ENCODE measurements around the gene ABHD16B.
"Not testable (repeated sequence)": the region's sequence is repeated elsewhere in the genome, so short reads cannot be mapped to it uniquely, and the experiment has no call there.

The ABHD16B gene

DNA sequence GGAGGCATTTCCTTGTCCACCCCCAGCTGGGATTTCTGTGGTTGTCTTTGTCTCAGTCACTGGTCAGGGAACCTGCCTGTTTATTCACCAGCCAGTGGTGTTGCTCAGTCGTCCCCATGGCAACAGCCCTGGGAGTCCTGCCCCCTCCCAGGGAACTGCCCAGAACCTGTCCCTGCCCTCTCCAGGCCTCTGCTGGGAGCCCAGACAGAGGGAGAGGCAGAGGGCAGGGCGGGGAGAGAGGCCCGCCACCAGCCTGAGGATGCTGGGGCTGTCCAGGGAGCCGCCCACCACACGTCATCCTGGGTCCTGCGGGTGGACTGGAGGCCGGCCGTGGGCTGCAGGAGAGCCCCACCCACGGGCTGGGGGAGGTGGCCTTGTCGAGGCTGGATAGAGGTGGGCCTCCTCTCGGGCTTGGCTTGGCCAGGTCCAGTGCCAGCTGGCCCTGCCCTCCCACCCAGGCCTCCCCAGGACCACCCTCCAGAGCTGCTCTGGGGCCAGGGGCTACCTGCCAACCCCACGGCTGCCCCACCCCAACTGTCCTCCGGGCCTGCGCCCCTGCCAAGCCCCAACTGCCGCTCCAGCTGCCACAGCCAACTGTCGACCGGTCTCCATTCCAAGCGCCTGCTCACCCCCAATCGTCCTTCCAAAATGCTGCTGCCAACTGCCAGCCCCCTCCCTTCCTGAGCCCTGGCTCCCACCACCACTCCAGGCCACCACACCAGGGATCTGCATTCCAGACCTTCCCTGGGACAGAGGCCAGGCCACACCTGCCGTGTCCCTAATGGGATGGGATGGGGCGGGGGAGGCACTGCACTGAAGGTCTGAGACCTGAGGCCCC, 26.1 kb upstream of the ABHD16B start:
- peak; percentile 88 to 92 for DNase-seq

DNA sequence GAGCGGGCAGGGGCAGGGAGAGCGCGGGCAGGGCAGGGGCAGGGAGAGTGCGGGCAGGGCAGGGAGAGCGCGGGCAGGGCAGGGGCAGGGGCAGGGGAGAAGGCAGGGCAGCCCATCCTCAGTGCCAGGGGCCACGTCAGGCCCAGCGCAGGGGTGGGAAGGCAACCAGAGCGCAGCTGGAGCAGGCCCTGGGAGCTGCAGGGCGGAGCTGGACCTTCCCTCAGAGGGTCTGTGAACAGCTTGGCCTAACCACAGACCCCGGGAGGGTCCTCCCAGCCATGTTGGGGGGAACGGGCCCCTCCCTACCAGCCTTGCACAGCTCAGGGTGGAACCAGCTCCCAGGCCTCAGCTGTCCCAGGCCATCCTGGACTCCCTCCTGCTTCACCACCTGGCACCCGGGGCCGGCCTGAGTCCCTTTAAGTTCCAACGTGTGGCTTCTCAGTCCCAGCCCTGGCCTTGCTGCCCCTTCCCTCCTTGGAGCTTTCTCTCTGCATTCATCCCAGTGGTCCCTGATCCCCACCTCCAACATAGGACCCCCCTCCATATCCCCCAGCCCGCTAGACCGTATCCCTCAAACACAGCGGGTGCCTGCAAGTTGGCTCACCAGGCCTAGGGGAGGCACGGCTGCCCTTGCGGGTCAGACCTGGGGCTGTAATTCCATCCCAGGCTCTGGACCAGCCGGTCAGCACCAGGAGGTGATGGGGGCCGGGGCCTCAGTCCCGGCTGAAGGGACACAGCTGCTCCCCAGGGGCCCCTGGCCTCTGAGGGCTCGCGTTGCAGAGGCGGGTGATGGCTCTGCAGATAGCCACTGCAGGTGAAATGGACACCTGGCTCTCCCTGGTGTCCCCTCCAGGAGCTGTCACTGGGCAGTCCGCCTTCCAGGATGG, 24.6 kb upstream of the ABHD16B start:
- DNase-seq: no peak

DNA sequence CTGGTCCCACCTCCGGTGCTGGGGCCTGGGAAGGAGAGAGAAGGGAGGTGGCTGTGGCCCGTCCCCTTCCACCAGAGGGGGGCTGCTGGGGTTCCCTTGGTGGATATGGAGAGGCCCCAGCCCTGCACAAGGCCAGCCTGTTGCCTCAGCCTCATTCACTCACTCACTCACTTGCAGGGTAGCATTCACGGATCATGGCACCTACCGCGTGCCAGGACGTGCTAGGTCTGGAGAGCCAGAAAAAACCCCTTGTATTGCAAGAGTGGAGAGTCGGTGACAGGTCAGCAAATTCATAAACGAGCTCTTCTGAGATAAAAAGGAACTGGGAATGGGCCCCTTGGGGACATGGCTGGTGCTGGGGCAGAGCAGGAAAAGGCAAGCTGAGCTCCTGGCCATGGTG, 23.8 kb upstream of the ABHD16B start:
- no peak for DNase-seq

DNA sequence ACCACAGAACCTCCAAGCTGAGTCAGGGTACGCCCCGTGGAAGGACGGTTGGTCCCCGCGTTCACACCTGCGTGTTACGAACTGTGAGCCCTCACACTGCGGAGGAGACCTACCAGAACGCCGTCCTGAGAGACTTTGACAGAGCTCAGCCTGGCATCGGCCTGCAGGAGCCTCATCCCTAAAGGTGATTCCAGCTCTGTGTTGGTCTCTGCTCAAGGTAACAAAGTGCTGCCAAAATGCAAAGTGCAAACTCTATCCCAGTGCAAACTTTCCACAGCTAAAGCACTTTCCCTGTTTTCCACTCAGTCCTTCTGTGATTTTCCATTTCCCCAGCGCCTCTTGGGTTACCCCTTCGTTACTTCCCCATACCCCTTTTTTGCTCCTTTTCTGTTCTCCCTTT, 21.7 kb upstream of the ABHD16B start:
- DNase-seq: no peak

DNA sequence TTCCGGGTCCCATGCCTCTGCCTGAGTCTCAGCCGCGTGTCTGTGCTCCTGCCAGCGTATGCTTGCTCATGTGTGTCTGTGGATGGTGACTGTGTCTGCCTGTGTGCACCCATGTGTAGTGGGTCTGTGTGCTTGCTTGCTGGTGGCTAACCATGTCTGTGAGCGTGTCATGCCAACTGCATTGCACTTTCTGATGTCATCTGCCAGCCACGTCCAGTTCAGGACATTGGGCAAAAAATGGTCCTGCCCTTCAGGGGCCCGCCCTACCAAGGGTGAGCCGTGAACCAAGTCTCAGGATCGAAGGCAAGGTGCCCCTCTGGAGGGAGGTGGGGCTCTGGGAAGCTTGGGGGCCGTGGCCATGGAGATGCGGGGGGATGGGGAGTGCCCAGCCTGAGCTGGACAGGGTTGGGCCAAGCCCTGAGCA, 20.9 kb upstream of the ABHD16B start:
- DNase-seq: no peak

DNA sequence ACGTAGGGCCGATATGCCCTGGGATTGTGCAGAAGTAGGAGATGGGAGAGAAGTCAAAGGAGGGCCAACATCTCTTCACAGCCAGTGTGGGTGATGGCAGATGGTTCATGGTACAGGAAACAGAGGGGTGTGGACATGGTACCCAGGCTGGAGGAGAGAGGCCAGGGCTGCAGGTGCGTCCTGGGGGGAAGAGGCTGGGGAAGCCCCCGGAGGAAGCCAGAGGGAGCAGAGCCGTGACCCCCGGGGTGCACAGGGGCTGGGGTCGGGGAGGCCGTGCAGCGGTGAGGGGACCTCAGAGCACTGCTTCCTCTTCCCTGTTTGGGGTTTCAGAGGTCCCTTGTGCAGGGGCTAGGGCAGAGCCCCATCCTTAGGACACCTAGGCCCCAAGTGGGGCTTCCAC, 19.0 kb upstream of the ABHD16B start:
- no peak for DNase-seq

DNA sequence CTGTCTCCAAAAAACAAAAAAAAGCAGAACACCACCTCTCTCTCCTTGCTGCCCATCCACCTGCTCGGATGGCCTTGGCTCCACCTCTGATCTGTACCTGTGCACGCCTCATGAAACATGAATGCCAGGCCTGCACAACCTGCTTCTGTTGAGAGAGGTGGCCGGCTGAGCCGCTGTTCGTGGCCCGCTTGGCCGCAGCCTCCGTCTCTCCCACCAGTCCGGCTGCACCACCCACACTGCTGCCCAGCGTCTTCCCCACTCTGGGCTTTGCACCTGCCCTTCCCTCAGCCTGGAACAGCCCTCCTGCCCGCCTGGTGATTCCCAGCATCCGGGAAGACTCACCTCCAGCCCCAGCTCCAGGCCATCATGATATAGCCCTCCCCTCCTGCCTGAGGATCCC, 18.1 kb upstream of the ABHD16B start:
- no peak for DNase-seq

DNA sequence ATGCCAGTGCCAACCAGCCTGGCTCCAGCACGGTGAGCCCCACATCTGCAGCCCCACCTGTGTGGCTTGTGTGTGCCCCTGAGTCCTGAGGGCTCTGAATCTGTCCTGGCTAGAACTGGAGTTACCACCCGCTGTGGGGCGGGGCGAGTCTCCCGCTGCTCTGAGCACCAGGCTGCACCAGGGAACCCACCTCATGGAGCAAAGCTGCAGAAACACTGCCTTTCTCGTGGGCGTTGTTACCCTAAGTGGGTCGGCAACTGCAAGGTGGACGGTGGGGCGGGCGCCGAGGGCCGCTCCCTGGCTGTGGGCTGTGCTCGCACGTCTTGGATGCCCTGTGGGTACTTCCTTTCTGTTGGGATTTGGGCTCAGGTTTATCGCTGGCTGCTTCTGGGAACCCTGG, 17.5 kb upstream of the ABHD16B start:
- DNase-seq: no peak

DNA sequence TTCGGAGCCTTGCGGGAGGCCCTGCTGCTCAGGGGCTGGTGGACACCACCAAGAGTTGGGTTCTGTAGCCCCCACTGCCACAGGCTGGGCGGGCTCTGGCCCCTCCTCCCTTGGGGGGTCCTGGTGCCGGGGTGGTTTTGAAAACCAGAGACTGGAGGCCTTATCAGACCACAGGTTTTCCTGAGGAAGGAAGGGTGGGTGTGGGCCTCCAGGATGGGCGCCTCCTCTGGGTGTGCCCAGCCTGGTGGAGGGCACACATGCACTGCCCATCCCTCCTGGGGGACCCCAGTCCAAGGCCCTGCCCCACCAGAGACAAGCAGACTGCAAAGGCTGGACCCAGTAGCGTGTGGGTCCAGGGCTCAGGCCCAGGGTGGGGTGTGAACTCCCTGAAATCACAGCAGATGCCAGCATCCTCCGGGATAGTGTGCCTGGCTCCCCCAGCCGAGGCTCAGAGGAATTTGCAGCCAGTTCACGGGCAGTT, 16.7 kb upstream of the ABHD16B start:
- DNase-seq: no peak

DNA sequence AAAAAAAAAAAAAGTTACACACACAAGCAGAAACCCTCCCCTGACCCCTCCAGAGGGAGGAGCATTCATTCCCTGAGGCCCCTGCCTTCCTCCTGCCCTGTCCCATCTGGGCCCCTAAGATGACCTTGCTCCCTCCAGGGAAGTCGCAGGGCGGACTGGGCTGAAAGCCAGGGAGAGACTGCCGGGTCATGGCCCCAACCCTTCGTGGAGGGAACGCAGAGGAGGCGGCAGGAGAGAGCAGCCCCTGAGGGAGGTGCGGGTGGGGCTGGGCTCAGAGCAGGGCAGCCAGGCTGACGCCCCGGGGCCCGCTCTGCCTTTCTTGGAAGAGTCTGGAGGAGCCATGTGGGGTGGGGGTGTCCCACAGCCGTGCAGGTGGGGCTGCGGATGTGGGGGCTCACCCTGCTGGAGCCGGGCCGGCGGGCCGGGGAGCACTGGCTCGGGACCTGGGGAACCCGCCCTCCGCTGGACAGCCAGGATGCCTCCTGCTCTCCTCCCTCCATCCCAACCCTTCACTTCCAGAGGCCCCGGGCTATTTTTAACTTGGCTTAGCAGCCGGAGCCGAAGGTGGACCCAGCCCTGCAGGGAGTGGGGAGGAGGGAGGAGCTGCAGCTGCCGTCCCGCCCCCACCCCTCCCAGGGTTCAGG, 15.0 kb upstream of the ABHD16B start:
- DNase-seq: peak in 1 of 2 experiments; percentile 50

DNA sequence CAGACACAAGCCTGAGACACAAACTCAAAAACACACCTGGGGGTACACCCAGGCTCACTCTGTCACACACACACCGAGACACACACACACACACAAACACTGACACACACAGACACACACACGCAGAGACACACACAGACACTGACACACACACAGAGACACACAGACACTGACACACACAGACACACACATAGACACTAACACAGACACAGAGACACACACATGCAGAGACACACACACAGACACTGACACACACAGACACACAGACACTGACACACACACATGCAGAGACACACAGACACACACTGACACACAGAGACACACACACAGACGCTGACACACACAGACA, 14.4 kb upstream of the ABHD16B start:
- no peak for DNase-seq

DNA sequence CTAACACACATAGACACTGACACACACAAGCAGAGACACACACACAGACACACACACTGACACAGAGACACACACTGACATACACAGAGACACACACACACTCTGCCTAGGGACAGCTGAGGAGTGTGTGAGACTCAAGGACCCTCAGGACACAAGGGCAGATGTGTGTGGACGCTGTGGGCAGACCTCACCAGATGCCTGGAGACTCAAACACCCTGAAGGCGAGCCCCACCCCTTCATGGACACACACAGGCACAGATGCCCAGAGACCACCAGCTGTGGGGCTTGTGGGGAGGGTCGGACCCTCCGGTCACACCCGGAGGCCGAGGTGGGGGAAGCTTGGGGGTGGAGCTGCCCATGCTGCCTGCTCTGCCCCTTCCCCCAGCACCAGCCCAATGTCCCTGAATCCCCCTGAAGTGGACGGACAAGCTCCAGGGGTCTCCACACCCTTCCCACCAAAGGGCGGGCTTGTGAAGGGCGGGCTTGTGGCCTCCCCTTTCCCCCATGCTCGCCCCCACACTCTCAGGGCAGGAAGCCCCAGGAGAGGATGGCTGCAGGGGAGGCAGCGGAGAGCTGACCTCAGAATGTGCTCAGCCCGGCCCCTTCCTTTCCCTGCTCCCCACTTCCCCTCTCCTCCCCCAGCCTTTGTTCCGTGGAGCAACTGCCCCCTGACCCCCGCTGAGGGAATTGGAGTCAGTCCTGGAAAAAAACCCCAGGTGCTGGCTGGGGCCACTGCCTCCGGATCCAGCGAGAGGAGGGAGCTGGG, 13.9 kb upstream of the ABHD16B start:
- DNase-seq: no peak

DNA sequence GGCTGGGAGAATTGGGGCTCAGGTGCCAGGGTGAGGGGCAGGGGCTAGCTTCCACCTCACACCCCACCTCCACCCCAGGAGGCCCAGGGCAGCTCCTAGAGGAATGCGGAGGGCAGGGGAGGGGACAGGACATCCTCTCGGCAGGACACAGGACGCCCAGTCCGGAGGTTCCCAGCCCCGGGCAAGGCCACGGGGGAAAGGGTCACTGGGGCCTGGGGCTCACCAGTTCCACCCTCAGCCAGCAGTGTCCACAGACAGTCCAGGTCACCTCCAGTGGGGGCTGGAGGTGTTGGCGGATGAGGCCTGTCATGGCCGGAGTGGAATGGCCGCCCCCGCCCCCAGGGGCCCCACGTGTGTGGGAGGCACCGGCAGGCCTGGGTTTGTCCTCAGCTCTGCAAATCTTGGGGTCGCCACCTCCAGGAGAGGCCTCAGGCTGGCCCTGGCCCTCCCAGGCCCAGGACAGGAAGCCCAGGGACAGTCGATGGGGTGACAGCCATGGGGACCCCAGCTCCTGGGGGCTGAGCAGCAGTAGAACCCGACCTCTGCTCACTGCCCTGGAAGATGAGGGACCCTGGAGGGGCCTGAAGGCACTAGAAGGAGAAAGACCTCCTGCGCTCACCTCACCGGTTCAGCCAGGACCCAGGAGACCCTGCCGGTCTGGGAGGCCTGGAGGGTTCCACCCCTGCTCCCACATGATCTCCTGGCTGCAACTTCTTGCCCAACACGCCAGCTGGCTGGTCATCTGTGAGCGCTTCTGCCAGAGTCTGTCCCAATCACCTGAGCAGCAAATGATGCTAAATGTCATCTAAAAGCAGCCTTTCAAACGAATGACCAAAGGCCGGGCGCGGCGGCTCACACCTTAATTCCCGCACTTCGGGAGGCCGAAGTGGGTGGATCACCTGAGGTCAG, 13.0 kb upstream of the ABHD16B start:
- no peak for DNase-seq

DNA sequence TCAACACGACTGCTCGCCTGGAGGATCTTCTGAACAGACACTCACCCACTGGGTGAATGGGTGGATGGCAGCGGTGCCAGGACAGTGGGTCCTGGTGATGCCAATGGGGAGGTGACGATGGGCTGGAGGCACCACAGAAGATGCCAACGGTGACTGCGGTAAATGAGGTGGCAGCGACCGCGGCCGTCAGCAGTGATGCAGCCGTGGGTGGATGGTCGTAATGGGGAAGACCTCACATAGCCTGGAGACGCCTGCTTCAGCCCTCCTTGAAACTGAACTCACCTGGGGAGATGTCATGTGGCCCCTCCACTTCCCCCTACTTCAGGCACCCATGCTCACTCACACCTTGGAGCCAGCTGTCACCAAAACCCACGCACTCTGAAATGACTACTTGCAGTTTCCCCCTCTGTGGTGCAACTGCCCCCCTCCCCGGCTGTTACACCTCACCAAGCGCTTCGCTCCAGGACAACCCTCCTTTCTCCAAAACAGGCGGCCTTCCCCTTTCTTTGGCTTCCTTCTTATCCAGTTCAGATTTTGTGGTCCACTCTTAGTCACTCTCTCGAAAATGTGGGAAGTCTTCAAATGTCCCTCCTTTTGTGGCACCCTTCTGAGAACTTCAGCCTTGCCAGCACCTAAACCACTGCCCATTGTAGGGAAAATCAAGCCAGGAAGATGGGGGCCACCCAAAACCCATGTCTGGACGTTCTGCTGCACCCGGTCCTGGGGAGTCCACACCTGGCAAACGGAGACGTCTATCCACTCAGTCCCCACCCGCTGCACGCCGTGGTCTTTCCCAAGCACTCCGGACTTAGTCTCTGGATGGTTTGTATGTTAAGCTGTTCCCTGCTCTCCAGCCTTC, 10.4 kb upstream of the ABHD16B start:
- DNase-seq: no peak

DNA sequence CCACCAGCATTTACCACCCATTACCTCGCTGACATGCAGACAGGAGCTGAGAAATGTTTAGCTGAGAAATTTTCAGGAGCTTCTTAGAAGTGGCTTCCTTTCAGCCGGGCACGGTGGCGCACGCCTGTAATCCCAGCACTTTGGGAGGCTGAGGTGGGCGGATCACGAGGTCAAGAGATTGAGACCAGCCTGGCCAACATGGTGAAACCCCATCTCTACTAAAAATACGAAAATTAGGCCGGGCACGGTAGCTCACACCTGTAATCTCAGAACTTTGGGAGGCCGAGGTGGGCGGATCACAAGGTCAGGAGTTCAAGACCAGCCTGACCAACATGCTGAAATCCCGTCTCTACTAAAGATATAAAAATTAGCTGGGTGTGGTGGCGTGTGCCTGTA, 9.8 kb upstream of the ABHD16B start:
- not testable (repeated sequence) for DNase-seq

DNA sequence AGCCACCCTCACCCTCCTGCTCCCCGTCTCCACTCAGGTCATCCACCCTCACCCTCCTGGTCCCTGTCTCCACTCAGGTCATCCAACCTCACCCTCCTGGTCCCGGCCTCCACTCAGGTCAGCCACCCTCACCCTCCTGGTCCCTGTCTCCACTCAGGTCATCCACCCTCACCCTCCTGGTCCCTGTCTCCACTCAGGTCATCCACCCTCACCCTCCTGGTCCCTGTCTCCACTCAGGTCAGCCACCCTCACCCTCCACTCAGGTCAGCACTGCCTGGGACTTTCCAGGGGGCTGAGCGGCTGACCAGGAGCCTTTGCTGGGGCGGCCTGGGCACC, 7.6 kb upstream of the ABHD16B start:
- DNase-seq: not testable (repeated sequence)

DNA sequence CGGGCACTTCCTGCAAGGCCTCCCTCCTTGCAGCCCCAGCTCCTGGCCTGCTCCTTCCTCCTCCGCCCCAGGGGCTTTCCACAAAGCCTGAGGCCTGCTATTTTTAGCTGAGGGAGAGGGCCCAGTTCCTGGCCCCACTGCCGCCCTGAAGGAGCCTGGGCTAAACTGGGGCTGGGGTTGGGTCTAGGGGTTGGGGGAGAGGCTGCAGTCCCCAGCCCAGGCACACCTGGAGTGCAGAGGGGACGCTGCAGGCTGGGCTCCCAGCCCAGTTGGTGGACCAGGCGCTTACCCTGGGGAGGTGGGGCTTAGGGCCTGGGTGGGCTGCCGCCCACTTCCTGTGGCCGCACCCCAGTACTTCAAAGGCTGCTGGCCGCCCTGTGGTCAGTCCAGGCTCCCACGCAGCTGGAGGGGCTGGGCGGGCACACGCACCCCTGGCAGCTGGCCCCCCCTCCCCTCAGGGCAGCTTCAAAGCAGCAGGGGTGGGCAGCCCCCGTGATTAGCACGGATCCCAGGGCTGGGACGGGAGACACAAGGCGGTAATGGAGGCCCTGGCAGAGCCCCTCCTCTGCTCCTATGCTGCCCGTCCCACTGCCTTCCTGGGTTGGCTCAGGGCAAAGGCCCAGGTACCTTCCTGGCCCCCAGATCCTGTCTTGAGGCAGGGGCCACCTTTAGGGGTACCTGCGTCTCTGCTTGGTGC, 7.1 kb upstream of the ABHD16B start:
- no peak for DNase-seq

DNA sequence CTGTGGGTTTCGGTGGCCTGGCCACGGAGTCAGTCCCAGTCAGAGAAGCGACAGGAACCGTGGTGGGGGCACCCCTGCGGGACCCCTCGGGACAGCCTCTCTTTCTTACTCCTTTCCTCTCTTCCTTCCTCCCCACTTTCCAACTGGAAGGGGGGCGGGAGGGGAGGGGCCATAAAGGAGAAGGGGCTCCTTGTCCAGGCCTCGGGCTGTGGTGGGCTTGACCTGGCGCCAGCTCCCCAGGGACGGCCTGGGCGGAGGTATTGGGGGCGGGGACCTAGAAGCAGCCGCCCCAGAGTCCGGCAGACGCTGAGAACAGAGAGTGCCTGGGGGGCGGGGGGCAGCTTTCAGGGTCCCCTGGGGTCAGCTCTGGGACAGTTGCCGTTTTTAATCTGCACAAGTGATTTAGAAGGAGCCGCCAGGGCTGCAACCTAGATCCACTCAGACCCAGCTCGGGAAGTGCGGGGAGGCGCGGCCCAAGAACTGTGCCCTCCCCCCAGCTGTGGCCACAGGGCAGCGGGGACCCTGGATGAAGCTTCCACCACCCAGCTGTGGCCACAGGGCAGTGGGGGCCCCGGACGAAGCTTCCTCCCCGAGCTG, 6.4 kb upstream of the ABHD16B start:
- DNase-seq: no peak

DNA sequence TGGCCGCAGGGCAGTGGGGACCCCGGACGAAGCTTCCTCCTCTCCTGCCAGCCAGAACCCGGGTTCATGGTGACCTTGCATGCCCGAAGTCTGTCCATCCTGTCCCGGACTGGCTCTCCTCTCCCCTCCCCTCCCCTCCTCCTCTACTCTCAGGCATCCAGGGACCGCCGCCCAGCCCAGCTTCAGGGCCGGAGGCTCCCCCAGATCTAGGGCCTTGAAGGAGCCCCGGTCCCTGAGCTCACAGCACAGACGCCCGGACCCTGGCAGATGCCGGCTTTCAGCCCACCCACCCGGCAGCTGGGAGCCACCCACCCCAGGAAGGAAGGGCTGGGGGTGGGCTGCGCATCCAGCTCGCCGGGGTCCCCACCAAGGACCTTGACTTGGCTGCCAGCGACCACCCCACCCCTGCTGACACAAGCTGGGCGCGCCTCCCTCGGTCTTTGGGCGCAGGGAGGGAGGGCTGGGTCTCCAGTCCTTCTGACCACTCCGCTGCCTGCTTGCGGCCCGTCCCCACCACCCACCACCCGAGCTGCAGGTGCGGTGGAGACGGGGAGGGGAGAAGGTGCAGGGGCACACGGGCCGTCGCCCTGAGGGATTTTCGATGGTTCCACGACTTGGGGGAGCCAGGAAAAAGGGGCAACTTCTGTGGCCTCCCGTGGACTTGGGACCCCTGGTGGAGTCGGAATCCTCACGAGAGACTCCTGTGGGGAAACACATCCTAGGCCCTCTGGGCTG, 5.8 kb upstream of the ABHD16B start:
- DNase-seq: no peak
